CD4-positive, alpha-beta T cell treated with Interleukin-1 beta for 1 hour (primary cell): ENCODE measurements around the gene KCNJ6.

ENCODE experiments used
- DNase-seq, 2 donors: peaks; one replicate each; pipeline ENCODE4 v3.0.0-alpha.2; 2020 to 2022

Gene KCNJ6

GRCh38 chr21:37561941-37562919 is 354.0 kb downstream of the KCNJ6 start:
- no peak for DNase-seq

- no peak for DNase-seq
These were observed 354.8 kb downstream of the KCNJ6 start for GRCh38 chr21:37561506-37561905.

- no peak for DNase-seq
These were observed 355.9 kb downstream of the KCNJ6 start for GRCh38 chr21:37560385-37560784.

- no peak for DNase-seq
These were observed 357.5 kb downstream of the KCNJ6 start for GRCh38 chr21:37558676-37559211.
